Thoracic aorta (tissue), 2 donors: Measurements from ENCODE around the gene ALG3. TPM values are rescaled to one million over a fixed set of nuclear protein-coding genes. Genes with fewer than 3 reads are reported as not detected.

Experiments
- ATAC-seq: fragments of 150-250 bp; one replicate; pipeline ENCODE4 v1.8.0; 2017; ENCODE audit warnings: low read depth; ENCODE audit not compliant: insufficient number of reproducible peaks, low FRiP score
- DNase-seq: peaks from one replicate; pipeline ENCODE4 v3.0.0-alpha.2; 2020; ENCODE audit warnings: low spot score
- H3K27ac ChIP-seq, 2 donors: fragments of 200-600 bp; sonication (generic); 1 replicate in 1 of 2; 2 replicates in 1 of 2; pipeline ENCODE4 v1.5.1; 2016; ENCODE audit warnings: mild to moderate bottlenecking in 2 of 2, moderate library complexity in 2 of 2
- H3K27me3 ChIP-seq: fragments of 200-600 bp; sonication (generic); replicated peaks from 2 replicates; pipeline ENCODE4 v1.6.0; 2016; ENCODE audit warnings: mild to moderate bottlenecking; ENCODE audit not compliant: insufficient read depth
- H3K36me3 ChIP-seq: fragments of 200-600 bp; sonication (generic); one replicate; pipeline ENCODE4 v1.5.1; 2016
- H3K4me1 ChIP-seq, 2 donors: fragments of 200-600 bp; sonication (generic); 1 replicate in 1 of 2; 2 replicates in 1 of 2; pipeline versions ENCODE4 v1.5.1 to v1.6.0; 2016; ENCODE audit warnings: low read depth in 2 of 2, mild to moderate bottlenecking in 1 of 2; ENCODE audit not compliant: control insufficient read depth in 1 of 2
- H3K4me3 ChIP-seq: fragments of 200-600 bp; sonication (generic); 2 replicates; pipeline ENCODE4 v1.5.1; 2016; ENCODE audit warnings: mild to moderate bottlenecking
- H3K9me3 ChIP-seq: fragments of 200-600 bp; sonication (generic); 2 replicates; pipeline ENCODE4 v1.5.1; 2016
- total RNA-seq, 2 donors: library from RNA; depleted of rRNA; stranded (reverse); fragments of >200 nt; gene quantifications; one replicate each; pipeline versions ENCODE4 v1.1.0 to v1.2.3, GENCODE V29; 2016
- TF ChIP-seq, protein P1 (sequence below): fragments of 200-600 bp; sonication (generic); IDR thresholded peaks from one replicate; pipeline ENCODE4 v1.5.1; 2019; ENCODE audit warnings: antibody characterized with exemption

Gene ALG3
- total RNA-seq, 2 donors from 2014 or later: 52.0 to 55.0 TPM

- TF ChIP-seq, protein P1, sequence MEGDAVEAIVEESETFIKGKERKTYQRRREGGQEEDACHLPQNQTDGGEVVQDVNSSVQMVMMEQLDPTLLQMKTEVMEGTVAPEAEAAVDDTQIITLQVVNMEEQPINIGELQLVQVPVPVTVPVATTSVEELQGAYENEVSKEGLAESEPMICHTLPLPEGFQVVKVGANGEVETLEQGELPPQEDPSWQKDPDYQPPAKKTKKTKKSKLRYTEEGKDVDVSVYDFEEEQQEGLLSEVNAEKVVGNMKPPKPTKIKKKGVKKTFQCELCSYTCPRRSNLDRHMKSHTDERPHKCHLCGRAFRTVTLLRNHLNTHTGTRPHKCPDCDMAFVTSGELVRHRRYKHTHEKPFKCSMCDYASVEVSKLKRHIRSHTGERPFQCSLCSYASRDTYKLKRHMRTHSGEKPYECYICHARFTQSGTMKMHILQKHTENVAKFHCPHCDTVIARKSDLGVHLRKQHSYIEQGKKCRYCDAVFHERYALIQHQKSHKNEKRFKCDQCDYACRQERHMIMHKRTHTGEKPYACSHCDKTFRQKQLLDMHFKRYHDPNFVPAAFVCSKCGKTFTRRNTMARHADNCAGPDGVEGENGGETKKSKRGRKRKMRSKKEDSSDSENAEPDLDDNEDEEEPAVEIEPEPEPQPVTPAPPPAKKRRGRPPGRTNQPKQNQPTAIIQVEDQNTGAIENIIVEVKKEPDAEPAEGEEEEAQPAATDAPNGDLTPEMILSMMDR: peak; percentile 61
- DNase-seq (no peak), ATAC-seq (no peak)
- no peaks in the 10 kb centered on the region for H3K9me3 ChIP-seq
- H3K27ac ChIP-seq: no peak overlapping the region
- peaks cover 22% of the 10 kb centered on the region for H3K27me3 ChIP-seq
- peaks cover 12 to 18% of the 10 kb centered on the region in 2 donors for H3K4me1 ChIP-seq
- H3K36me3 ChIP-seq: no peaks in the 10 kb centered on the region
- H3K4me3 ChIP-seq: no peak overlapping the region
Observed at GRCh38 chr3:184227481-184227935, 21.3 kb downstream of the ALG3 start.

DNA sequence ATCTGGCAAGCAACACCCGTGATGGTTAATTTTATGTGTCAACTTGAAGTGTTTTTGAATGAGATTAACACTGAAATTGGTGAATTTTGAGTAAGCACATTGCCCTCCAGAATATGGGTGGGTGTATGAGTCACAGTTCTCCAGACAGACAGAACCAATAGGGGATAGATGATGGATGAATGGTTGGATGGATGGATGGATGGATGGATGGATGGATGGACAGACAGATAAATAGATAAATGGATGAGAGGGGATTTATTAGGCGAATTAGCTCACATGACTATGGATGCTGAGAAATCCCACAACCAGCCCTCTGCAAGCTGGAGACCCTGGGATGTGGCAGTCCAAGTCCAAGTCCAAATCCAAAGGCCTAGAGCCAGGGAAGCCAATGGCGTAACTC is 24.8 kb downstream of the ALG3 start:
- H3K4me1 ChIP-seq: no peaks in the 10 kb centered on the region
- no peak overlapping the region for H3K4me3 ChIP-seq
- TF ChIP-seq, protein P1: no peak
- ATAC-seq: no peak
- no peaks in the 10 kb centered on the region for H3K9me3 ChIP-seq
- no peak for DNase-seq
- H3K27ac ChIP-seq: no peak overlapping the region
- peaks cover 5% of the 10 kb centered on the region for H3K27me3 ChIP-seq
- H3K36me3 ChIP-seq: no peaks in the 10 kb centered on the region

- Histone ChIP-seq H3K4me3 (no peak overlapping the region), H3K9me3 (no peaks in the 10 kb centered on the region), H3K27ac (no peak overlapping the region), H3K4me1 (no peaks in the 10 kb centered on the region), H3K27me3 (peaks cover 5% of the 10 kb centered on the region), H3K36me3 (no peaks in the 10 kb centered on the region)
- TF ChIP-seq, protein P1: no peak
- ATAC-seq (no peak), DNase-seq (no peak)
Observed at GRCh38 chr3:184222521-184222920, 26.2 kb downstream of the ALG3 start.

DNA sequence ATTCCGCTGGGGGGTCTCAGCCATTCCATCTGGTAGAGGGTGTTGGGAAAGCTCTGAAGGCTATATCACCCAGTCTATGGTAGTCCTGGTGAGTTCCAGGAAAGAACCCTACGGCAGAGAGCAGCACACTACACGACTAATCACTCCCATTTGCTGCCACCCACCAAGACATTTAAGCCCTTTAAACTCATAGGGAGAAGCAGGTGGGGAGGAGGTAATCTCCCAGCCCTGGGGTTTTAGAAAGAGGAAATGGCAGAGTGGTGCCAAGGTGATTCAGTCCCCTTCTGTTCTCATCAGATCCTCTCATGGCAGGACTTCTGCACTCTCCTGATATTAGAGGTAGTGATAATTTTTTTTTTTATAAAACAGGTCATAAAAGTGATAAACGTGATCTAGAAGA is 29.9 kb downstream of the ALG3 start:
- ATAC-seq (no peak), DNase-seq (no peak)
- H3K27ac ChIP-seq: no peak overlapping the region
- no peaks in the 10 kb centered on the region for H3K36me3 ChIP-seq
- no peaks in the 10 kb centered on the region for H3K9me3 ChIP-seq
- H3K4me1 ChIP-seq: no peaks in the 10 kb centered on the region
- no peak overlapping the region for H3K4me3 ChIP-seq
- TF ChIP-seq, protein P1: no peak
- H3K27me3 ChIP-seq: no peaks in the 10 kb centered on the region

- ATAC-seq: no peak
- Histone ChIP-seq H3K27me3 (no peaks in the 10 kb centered on the region), H3K4me3 (no peak overlapping the region), H3K36me3 (no peaks in the 10 kb centered on the region), H3K9me3 (no peaks in the 10 kb centered on the region), H3K4me1 (no peaks in the 10 kb centered on the region), H3K27ac (no peak overlapping the region)
- DNase-seq: no peak
- TF ChIP-seq, protein P1: no peak
Observed at GRCh38 chr3:184211718-184212117, 37.0 kb downstream of the ALG3 start.
